GM12875 (cell line): ENCODE data around the gene ADAMTS10.
A peak's percentile ranks its signal among the peaks of the same experiment; 100 is the strongest.

ENCODE experiments used
- H3K4me3 ChIP-seq: one replicate; pipeline ENCODE4 v1.5.1; 2011; ENCODE audit warnings: low read depth, low read length, control low read depth
- CTCF ChIP-seq: IDR thresholded peaks from 2 replicates; pipeline ENCODE4 v1.5.1; 2011; ENCODE audit warnings: low read depth, mild to moderate bottlenecking, control low read depth, inconsistent platforms, low read length, moderate library complexity, borderline replicate concordance; ENCODE audit not compliant: insufficient read depth

ADAMTS10 gene

GRCh38 chr19:8610041-8610935 is at the start of gene ADAMTS10:
ADAMTS10 (minus strand) TSS chr19:8610715; CDS start chr19:8605710, 5,005 bp downstream.
- H3K4me3 ChIP-seq: no peak within 1 kb of the TSS
- no peak for TF ChIP-seq CTCF

GRCh38 chr19:8659905-8660304 is 49.4 kb upstream of the ADAMTS10 start:
- no peak for TF ChIP-seq CTCF
- no peak overlapping the region for H3K4me3 ChIP-seq

- no peak for TF ChIP-seq CTCF
- no peak overlapping the region for H3K4me3 ChIP-seq
Measured at GRCh38 chr19:8657869-8658268, 47.4 kb upstream of the ADAMTS10 start.

- TF ChIP-seq CTCF: no peak
- H3K4me3 ChIP-seq: no peak overlapping the region
Measured at GRCh38 chr19:8655340-8655709, 44.8 kb upstream of the ADAMTS10 start.

- H3K4me3 ChIP-seq: no peak overlapping the region
- peak; percentile 92 for TF ChIP-seq CTCF
Measured at GRCh38 chr19:8654591-8655339, 44.2 kb upstream of the ADAMTS10 start.

- TF ChIP-seq CTCF: no peak
- no peak overlapping the region for H3K4me3 ChIP-seq
Measured at GRCh38 chr19:8648240-8648639, 37.7 kb upstream of the ADAMTS10 start.
